GM23248 (cell line): ENCODE data around the gene HEMK1.

ENCODE experiments used
- EZH2 ChIP-seq: fragments of 200-600 bp; sonication (generic); IDR thresholded peaks from 2 replicates; pipeline ENCODE4 v1.6.1; 2018; ENCODE audit warnings: antibody characterized with exemption, mild to moderate bottlenecking; ENCODE audit not compliant: insufficient read depth, poor library complexity, severe bottlenecking
- EZH2phosphoT487 ChIP-seq: fragments of 200-600 bp; sonication (generic); IDR thresholded peaks from 2 replicates; pipeline ENCODE4 v1.6.1; 2018; ENCODE audit warnings: antibody characterized with exemption, moderate library complexity, mild to moderate bottlenecking, low read depth; ENCODE audit not compliant: insufficient read depth

DNA sequence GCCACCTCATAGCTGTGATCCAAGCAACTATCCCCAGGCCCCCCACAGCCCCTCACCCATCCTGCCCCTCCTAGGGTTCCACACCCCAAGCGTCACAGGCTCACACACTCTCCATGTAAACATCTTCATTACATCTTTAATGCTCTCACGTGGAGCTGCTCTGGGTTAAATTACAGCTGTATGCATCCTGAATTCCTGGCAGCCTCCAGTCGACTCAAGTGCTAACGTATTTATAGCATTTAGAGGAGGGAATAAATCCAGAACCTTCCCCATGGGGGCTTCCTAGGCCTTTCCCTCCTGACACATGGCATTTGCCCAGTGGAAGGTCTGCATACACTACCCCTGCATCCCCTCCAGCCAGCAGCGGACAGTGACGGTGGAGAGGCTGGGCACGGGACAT is 11.4 kb upstream of the HEMK1 start:
- TF ChIP-seq EZH2 (no peak), EZH2phosphoT487 (no peak)
